ENCODE measurements around the gene TIMM9.
"Not testable (repeated sequence)": the region's sequence is repeated elsewhere in the genome, so short reads cannot be mapped to it uniquely, and the experiment has no call there.

Gene TIMM9

GRCh38 chr14:58397156-58397555 is 30.2 kb downstream of the TIMM9 start:
- no peak for DNase-seq

GRCh38 chr14:58395812-58396788 is 31.2 kb downstream of the TIMM9 start, which contains the start of gene TOMM20L:
Gene TOMM20L (plus strand): TSS chr14:58395930. CDS start chr14:58395958, 28 bp downstream.
- peak; percentile 74 for DNase-seq

GRCh38 chr14:58395562-58395811 is 31.8 kb downstream of the TIMM9 start:
- no peak for DNase-seq

- DNase-seq: no peak
These were observed 36.5 kb downstream of the TIMM9 start for GRCh38 chr14:58390830-58391229.

- DNase-seq: no peak
These were observed 50.5 kb downstream of the TIMM9 start for GRCh38 chr14:58376791-58377190.

GRCh38 chr14:58368956-58369355 is 58.4 kb downstream of the TIMM9 start:
- DNase-seq: no peak

GRCh38 chr14:58367296-58367695 is 60.0 kb downstream of the TIMM9 start:
- no peak for DNase-seq

- no peak for DNase-seq
These were observed 63.0 kb downstream of the TIMM9 start for GRCh38 chr14:58364316-58364715.

- DNase-seq: no peak
These were observed 64.4 kb downstream of the TIMM9 start for GRCh38 chr14:58362798-58363412.

GRCh38 chr14:58362272-58362671 is 65.1 kb downstream of the TIMM9 start:
- DNase-seq: not testable (repeated sequence)

Measured in activated naive CD4-positive, alpha-beta T cell treated with Interleukin-2 at 50 U/mL for 16 hours (primary cell).